Measurements from ENCODE around the gene KIZ. TPM values are rescaled to one million over a fixed set of nuclear protein-coding genes. Genes with fewer than 3 reads are reported as not detected.

KIZ gene
- polyA plus RNA-seq, 1 experiment, result 13.6 TPM

- ChIA-PET POLR2A (no interaction called here), CTCF (no interaction called here)
These were observed 7.5 kb downstream of the KIZ start for GRCh38 chr20:21133404-21133803.

GRCh38 chr20:21133917-21134622 is 8.2 kb downstream of the KIZ start:
- Histone ChIP-seq H3K36me3 (ENCODE audit: control insufficient read depth, insufficient read depth, low read length) (peaks cover 7% of the 10 kb centered on the region), H3K27me3 (ENCODE audit: control insufficient read depth, insufficient read depth, low read length) (no peaks in the 10 kb centered on the region), H3K4me3 (ENCODE audit: low read depth, low read length) (no peak overlapping the region)
- TF ChIP-seq CTCF (IDR thresholded peaks at IDR 0.05; ENCODE audit: insufficient read depth, low read depth, low read length), result no peak
- CTCF ChIA-PET, result interaction anchor here (1.3 kb wide), 1 partner anchor 101 kb away, joined by 3 read pairs; no protein-coding TSS in a partner anchor
- DNase-seq (ENCODE audit: low read depth), result no peak
- POLR2A ChIA-PET, result no interaction called here

More at GRCh38 chr20:21133404-21133803, 7.5 kb downstream of the KIZ start:
- no peaks in the 10 kb centered on the region for H3K27me3 ChIP-seq (ENCODE audit: control insufficient read depth, insufficient read depth, low read length)
- DNase-seq (ENCODE audit: low read depth), result no peak
- H3K36me3 ChIP-seq (ENCODE audit: control insufficient read depth, insufficient read depth, low read length), result peaks cover 7% of the 10 kb centered on the region
- no peak for TF ChIP-seq CTCF (IDR thresholded peaks at IDR 0.05; ENCODE audit: insufficient read depth, low read depth, low read length)
- H3K4me3 ChIP-seq (ENCODE audit: low read depth, low read length), result no peak overlapping the region

GRCh38 chr20:21134883-21135493 is 9.1 kb downstream of the KIZ start:
- H3K4me3 ChIP-seq (ENCODE audit: low read depth, low read length), result no peak overlapping the region
- ChIA-PET CTCF (interaction anchor here (1.3 kb wide), 1 partner anchor 101 kb away, joined by 3 read pairs; no protein-coding TSS in a partner anchor), POLR2A (no interaction called here)

GRCh38 chr20:21136015-21136732 is 10.3 kb downstream of the KIZ start:
- ChIA-PET CTCF (no interaction called here), POLR2A (no interaction called here)
- no peak overlapping the region for H3K4me3 ChIP-seq (ENCODE audit: low read depth, low read length)
- H3K36me3 ChIP-seq (ENCODE audit: control insufficient read depth, insufficient read depth, low read length), result peaks cover 8% of the 10 kb centered on the region
- no peak for DNase-seq (ENCODE audit: low read depth)
- TF ChIP-seq CTCF (IDR thresholded peaks at IDR 0.05; ENCODE audit: insufficient read depth, low read depth, low read length), result no peak
- no peaks in the 10 kb centered on the region for H3K27me3 ChIP-seq (ENCODE audit: control insufficient read depth, insufficient read depth, low read length)

More at GRCh38 chr20:21134883-21135493, 9.1 kb downstream of the KIZ start:
- Histone ChIP-seq H3K27me3 (ENCODE audit: control insufficient read depth, insufficient read depth, low read length) (no peaks in the 10 kb centered on the region), H3K36me3 (ENCODE audit: control insufficient read depth, insufficient read depth, low read length) (peaks cover 8% of the 10 kb centered on the region)
- no peak for DNase-seq (ENCODE audit: low read depth)
- TF ChIP-seq CTCF (IDR thresholded peaks at IDR 0.05; ENCODE audit: insufficient read depth, low read depth, low read length), result no peak

- no peak overlapping the region for H3K4me3 ChIP-seq (ENCODE audit: low read depth, low read length)
- DNase-seq (ENCODE audit: low read depth), result no peak
- ChIA-PET CTCF (no interaction called here), POLR2A (no interaction called here)
- no peak for TF ChIP-seq CTCF (IDR thresholded peaks at IDR 0.05; ENCODE audit: insufficient read depth, low read depth, low read length)
- no peaks in the 10 kb centered on the region for H3K27me3 ChIP-seq (ENCODE audit: control insufficient read depth, insufficient read depth, low read length)
- peaks cover 8% of the 10 kb centered on the region for H3K36me3 ChIP-seq (ENCODE audit: control insufficient read depth, insufficient read depth, low read length)
These were observed 11.2 kb downstream of the KIZ start for GRCh38 chr20:21137078-21137477.
